D721Med (cell line): ENCODE measurements around the gene ATE1.
"Not testable (repeated sequence)": the region's sequence is repeated elsewhere in the genome, so short reads cannot be mapped to it uniquely, and the experiment has no call there.

Source experiments
- DNase-seq: peaks from one replicate; pipeline ENCODE4 v3.0.0; 2011; ENCODE audit warnings: low spot score; ENCODE audit not compliant: insufficient read length
- FAIRE-seq: peaks from 2 replicates; lab custom pipeline; 2011; peaks lifted over from hg19 to GRCh38; lab: Jason Lieb, UNC
- TF ChIP-seq, protein P1 (sequence below): IDR thresholded peaks from 2 replicates; pipeline ENCODE4 v1.5.1; 2012; ENCODE audit warnings: mild to moderate bottlenecking, control low read depth; ENCODE audit not compliant: insufficient read depth; ENCODE audit errors: missing control alignments

ATE1 gene

DNA sequence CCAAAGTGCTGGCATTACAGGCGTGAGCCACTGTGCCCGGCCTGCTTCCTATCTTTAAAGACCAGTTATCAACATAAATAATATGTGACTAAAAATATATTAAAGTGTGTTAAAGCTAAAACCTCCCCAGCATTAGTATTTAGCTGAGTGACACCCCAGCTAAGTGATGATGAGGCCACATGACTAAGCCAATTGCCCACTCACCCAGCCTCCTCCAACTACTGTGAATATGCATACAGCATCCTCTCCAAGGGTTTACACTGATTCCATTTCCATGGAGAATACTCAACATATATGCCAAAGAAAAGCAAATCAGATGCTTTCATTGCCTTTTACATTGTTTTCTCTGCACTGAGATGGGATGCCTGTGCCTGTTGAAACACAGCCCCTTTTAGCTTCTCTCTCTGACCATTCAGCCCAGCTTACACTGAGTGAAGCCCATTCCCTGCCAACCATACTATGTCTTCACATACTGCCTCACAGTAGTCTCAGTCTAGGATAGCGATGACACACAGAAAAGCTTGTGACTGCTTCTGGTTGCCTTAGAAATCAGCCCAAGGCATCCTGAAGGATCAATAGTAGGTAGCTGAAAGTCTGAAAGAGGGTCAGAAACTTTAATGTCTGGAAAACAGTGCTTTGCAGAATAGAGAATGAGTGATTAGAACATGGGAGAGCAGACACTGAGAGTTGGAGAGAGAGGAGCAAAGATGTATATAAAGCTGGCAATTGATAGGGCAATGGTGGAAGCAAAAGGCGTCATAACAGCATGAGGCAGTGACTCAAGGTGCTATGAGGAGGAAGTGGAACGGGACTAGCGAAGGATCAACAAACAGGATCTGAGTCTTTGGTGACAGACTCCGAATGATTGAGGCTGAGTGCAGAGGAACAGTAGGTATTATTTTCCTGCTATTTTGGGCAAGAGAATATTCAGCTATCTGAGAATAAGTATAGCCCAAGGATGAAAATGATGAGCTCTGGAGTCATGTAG, 19.8 kb upstream of the ATE1 start:
- TF ChIP-seq, protein P1, sequence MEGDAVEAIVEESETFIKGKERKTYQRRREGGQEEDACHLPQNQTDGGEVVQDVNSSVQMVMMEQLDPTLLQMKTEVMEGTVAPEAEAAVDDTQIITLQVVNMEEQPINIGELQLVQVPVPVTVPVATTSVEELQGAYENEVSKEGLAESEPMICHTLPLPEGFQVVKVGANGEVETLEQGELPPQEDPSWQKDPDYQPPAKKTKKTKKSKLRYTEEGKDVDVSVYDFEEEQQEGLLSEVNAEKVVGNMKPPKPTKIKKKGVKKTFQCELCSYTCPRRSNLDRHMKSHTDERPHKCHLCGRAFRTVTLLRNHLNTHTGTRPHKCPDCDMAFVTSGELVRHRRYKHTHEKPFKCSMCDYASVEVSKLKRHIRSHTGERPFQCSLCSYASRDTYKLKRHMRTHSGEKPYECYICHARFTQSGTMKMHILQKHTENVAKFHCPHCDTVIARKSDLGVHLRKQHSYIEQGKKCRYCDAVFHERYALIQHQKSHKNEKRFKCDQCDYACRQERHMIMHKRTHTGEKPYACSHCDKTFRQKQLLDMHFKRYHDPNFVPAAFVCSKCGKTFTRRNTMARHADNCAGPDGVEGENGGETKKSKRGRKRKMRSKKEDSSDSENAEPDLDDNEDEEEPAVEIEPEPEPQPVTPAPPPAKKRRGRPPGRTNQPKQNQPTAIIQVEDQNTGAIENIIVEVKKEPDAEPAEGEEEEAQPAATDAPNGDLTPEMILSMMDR, result no peak
- DNase-seq (no peak), FAIRE-seq (no peak)

DNA sequence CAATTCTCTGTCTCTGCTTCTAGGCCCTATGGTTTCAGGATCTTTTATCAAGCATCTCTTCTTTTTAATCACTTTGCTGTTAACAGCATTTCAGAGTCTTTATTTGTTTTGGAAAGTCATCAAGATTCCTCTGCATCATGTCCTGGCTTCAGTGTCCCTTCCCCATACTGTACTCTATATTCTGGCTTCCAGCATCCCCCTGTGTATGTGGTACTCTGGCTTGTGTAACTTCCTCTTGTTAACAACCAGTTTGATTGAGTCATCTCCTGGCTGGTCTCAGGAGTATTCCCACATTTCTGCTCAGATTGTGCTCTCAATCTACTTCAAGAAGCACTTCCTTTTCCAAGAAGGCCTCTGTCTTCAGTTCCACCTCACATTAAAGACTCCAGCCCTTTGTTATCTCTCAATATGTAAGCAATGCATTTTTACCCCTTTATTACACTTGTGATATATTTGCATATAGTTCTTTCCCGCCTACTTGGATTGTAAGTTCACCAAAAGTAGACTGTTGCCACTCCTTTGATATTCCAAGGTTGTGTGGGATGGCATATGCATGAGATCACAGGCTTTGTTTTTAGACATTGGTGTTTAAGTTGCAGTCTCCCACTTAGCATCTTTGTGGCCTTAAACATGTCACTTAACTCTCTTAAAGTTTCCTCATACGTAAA, 15.1 kb upstream of the ATE1 start:
- TF ChIP-seq, protein P1, result no peak
- DNase-seq (no peak), FAIRE-seq (no peak)

DNA sequence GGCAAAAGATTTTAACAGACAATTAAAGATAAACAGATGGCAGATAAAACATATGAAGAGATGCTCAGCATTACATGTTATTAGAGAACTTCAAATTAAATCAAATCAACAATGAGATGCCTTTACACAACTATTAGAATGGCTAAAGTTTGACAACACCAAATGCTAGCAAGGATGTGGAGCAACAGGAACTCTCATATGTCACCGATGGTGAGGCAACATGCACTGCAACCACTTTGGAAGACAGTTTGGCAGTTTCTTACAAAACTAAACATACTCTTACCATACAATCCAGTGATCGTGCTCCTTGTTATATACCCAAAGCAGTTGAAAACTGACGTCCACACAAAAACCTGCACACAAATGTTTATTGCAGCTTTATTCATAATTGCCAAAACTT, 13.7 kb upstream of the ATE1 start:
- TF ChIP-seq, protein P1, result no peak
- no peak for DNase-seq
- no peak for FAIRE-seq

DNA sequence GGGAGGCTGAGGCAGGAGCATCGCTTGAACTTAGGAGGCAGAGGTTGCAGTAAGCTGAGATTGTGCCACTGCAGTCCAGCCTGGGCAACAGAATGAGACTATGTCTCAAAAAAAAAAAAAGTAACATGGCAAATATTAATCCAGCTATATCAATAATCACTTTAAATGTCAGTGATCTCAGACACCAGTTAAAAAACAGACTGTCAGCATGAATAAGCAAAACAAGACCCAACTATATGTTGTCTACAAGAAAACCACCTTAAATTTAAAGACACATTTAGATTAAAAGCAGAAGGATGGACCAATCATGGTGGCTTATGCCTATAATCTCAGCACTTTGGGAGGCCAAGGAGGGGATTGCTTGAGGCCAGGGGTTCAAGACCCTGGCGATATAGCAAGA, 8.5 kb upstream of the ATE1 start:
- TF ChIP-seq, protein P1, result no peak
- FAIRE-seq (no peak), DNase-seq (no peak)

DNA sequence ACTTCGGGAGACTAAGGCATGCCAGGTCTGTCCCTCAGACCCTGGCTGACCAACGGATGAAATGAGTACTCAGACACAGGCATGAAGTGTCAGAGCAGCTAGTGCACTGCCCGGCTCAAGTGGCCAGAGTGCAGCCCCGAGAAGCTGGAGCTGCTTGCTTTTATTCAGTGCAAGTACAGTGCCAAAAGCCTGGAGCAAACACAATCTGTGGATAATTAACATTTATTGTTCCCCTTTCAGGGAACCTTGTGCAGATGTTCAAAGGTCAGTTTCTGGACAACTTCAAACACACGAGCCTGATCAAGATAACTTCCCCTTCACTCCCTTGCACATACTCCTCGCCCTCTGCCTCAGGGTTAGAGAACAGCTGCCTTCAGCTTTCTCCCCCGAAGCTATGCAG, 7.9 kb upstream of the ATE1 start:
- no peak for FAIRE-seq
- TF ChIP-seq, protein P1, result no peak
- DNase-seq, result no peak

DNA sequence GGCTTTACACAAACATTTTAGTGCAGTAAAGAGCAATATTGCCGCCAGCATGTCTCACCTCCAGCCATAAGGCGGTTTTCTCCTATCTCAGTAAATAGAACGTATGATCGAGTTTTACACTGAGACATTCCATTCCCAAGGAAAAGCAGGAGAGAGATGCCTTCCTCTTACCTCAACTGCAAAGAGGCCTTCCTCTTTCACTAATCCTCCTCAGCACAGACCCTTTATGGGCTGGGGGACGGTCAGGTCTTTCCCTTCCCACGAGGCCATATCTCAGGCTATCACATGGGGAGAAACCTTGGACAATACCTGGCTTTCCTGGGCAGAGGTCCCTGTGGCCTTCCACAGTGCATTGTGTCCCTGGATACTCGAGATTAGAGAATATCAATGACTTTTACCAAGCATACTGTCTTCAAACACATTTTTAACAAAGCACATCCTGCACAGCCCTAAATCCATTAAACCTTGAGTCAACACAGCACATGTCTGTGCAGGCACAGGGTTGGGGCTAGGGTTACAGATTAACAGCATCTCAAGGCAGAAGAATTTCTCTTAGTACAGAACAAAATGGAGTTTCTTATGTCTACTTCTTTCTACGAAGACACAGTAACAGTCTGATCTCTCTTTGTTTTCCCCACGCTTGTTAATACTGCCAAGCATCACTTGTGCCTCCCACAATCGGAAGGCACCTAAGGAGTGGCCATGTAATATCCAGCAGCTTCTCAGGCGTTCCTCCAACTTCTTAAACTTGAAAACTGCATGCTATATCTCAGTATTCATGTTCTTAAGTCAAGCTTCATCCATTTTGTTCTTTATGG, 2.6 kb upstream of the ATE1 start:
- DNase-seq, FAIRE-seq: not testable (repeated sequence)

DNA sequence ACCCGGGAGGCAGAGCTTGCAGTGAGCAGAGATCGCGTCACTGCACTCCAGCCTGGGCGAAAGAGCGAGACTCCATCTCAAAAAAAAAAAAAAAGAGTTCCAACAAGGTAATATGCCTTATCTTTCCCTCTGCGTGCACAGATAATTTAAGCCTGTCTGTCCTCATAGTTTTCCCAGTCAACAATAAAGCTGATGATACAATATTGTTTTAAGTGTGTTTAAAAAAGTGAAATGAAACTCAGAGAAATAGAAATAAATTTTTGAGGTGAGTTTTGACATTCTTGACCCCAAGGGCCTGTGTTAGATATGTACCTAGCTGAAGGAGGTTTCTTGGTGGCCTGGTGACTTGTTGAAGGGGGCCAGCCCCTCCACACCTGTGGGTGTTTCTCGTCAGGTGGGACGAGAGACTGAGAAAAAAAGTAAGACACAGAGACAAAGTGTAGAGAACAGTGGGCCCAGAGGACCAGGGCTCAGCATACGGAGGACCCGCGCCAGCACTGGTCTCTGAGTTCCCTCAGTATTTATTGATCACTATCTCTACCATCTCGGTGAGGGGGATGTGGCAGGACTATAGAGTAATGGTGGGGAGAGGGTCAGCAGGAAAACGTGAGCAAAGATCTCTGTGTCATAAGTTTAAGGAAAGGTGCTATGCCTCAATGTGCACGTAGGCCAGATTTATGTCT, 1.9 kb upstream of the ATE1 start:
- FAIRE-seq, DNase-seq: not testable (repeated sequence)
